Ovary (tissue), 9 donors: ENCODE results near the gene ZMYM5. TPM values are rescaled to one million over a fixed set of nuclear protein-coding genes. Genes with fewer than 3 reads are reported as not detected.
A peak's percentile ranks its signal among the peaks of the same experiment; 100 is the strongest.
"Not testable (repeated sequence)": the region's sequence is repeated elsewhere in the genome, so short reads cannot be mapped to it uniquely, and the experiment has no call there.

Source experiments
- DNase-seq, 5 donors: peaks; one replicate each; pipeline ENCODE4 v3.0.0-alpha.2; 2019 to 2020
- H3K27ac ChIP-seq, 2 donors: fragments of 200-600 bp; one replicate each; pipeline versions ENCODE4 v1.5.1 to v1.8.0; 2019 to 2022
- H3K27me3 ChIP-seq: fragments of 200-600 bp; one replicate; pipeline ENCODE4 v1.8.0; 2022
- H3K36me3 ChIP-seq: fragments of 200-600 bp; sonication (generic); one replicate; pipeline ENCODE4 v1.5.1; 2019
- H3K4me1 ChIP-seq: one replicate; pipeline ENCODE4 v1.8.1; 2013; ENCODE audit warnings: mild to moderate bottlenecking, moderate library complexity; ENCODE audit not compliant: insufficient read depth
- H3K4me3 ChIP-seq: fragments of 200-600 bp; sonication (generic); one replicate; pipeline ENCODE4 v1.5.1; 2017
- H3K9me3 ChIP-seq, 2 donors: fragments of 200-600 bp in 1 of 2; sonication (generic) in 1 of 2; one replicate each; pipeline versions ENCODE4 v1.5.1 to v1.8.1; 2013 to 2019; ENCODE audit warnings: mild to moderate bottlenecking in 1 of 2, moderate library complexity in 1 of 2
- EP300 ChIP-seq: sonication (generic); formaldehyde crosslinking; IDR thresholded peaks from one replicate; pipeline ENCODE4 v1.6.1; 2017; ENCODE audit warnings: antibody characterized with exemption
- POLR2A ChIP-seq: fragments of 450-650 bp; IDR thresholded peaks from one replicate; pipeline ENCODE4 v1.6.1; 2017; ENCODE audit warnings: antibody characterized with exemption, mild to moderate bottlenecking, moderate library complexity
- WGBS, 3 donors: extraction: QIAGEN DNeasy Blood & Tissue Kit in 1 of 3; methylation state at CpG; one replicate each; pipeline versions ENCODE4 v1.1.5 to v1.1.7; 2013 to 2017; 5-methylcytosine and 5-hydroxymethylcytosine counted together
- intact Hi-C, 4 donors: fragments of 100-400 bp; cut with DNase I; formaldehyde crosslinking; loops; one replicate each; pipeline versions ENCODE4 v1.11.0 to v1.15.1; 2022 to 2023
- polyA plus RNA-seq, 2 donors: library from polyadenylated mRNA; stranded (reverse); fragments of 200-250 nt in 1 of 2; fragments of 350-450 nt in 1 of 2; fragmentation: Illumina TruSeq in 1 of 2; extraction: RNeasy Lipid Tissue Mini Kit (QIAGEN cat#74804) in 1 of 2; gene quantifications; one replicate each; pipeline ENCODE4 v1.2.3, GENCODE V29; 2013 to 2014
- total RNA-seq, 7 donors: library from RNA; depleted of rRNA in 2 of 7; stranded (reverse); fragments of >200 nt in 2 of 7; fragmentation: NEBNext Ultra II Directional in 3 of 7; extraction: Animal tissue kit (Norgen Biotek cat#: 25700) in 3 of 7; gene quantifications; one replicate each; pipeline versions ENCODE4 v1.1.0 to v1.2.4, GENCODE V29; 2016 to 2023
- TF ChIP-seq, protein P1 (sequence below), 3 donors: fragments of 450-650 bp in 2 of 3; fragments of 200-600 bp in 1 of 3; IDR thresholded peaks; one replicate each; pipeline versions ENCODE4 v1.5.1 to v1.8.0; 2016 to 2022; ENCODE audit warnings: antibody characterized with exemption in 3 of 3, mild to moderate bottlenecking in 1 of 3
- donor health status: DM: no; HTN: no; CAD: no; lungs with moderate emphysema.
- donor health status: DM: no; HTN: no; CAD: no.
- donor health status: Bipolar disorder and iron deficiency.
- donor health status: DM: yes; HTN: yes; CAD: no.
- donor health status: DM: no; HTN: no; CAD: no.
- donor health status: DM: yes; HTN: yes; CAD: no.

Gene ZMYM5
- total and polyA plus RNA-seq, 9 donors = 8.0 to 19.4 (median 14.7) TPM

DNA sequence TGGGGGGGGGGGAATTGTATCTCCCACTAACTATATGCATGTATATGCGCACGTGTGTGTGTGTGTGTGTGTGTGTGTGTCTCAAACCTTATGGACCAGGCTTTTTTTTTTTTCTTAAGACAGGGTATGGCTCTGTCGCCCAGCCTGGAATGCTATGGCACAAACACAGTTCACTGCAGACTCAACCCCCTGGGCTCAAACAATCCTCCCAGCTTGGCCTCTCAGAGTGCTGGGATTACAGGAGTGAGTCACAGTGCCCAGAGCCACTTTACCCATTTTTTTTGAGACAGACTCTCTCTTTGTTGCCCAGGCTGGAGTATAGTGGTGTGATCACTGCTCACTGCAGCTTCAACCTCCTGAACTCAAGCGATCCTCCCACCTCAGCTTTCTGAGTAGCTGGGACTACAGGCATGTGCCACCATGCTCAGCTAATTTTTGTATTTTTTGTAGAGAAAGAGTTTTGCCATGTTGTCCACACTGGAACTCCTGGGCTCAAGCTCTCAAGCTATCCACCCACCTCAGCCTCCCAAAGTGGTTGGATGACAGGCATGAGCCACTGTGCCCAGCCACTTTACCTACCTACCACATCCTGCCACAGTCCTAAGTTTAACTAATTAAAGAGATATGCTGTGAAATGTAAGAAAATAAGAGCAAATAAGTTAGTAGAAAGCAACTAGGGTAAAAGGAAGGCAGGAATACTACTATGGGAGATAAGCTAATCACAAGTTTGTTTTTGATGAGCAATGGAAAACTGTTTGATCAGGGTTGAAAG is 2.4 kb downstream of the ZMYM5 start:
- H3K9me3 ChIP-seq = no peaks in the 10 kb centered on the region
- intact Hi-C loops = loop anchor here (5.0 to 10.0 kb wide), 6 partner anchors 76 to 914 kb away; partner anchors contain the start of genes PSPC1 (in 3 of the 4), ZMYM2 (in 2 of the 4), EEF1AKMT1 (in 1 of the 4) and MPHOSPH8 (in 1 of the 4)
- 79 to 86% (median 82%) methylated on average over 4 of the region's 4 CpGs for WGBS, 3 donors
- no peaks in the 10 kb centered on the region for H3K36me3 ChIP-seq
- no peak overlapping the region for H3K27ac ChIP-seq
- H3K4me1 ChIP-seq = peaks cover 6% of the 10 kb centered on the region
- TF ChIP-seq POLR2A = no peak
- TF ChIP-seq, protein P1, sequence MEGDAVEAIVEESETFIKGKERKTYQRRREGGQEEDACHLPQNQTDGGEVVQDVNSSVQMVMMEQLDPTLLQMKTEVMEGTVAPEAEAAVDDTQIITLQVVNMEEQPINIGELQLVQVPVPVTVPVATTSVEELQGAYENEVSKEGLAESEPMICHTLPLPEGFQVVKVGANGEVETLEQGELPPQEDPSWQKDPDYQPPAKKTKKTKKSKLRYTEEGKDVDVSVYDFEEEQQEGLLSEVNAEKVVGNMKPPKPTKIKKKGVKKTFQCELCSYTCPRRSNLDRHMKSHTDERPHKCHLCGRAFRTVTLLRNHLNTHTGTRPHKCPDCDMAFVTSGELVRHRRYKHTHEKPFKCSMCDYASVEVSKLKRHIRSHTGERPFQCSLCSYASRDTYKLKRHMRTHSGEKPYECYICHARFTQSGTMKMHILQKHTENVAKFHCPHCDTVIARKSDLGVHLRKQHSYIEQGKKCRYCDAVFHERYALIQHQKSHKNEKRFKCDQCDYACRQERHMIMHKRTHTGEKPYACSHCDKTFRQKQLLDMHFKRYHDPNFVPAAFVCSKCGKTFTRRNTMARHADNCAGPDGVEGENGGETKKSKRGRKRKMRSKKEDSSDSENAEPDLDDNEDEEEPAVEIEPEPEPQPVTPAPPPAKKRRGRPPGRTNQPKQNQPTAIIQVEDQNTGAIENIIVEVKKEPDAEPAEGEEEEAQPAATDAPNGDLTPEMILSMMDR (IDR thresholded peaks at IDR 0.05) = no peak
- TF ChIP-seq EP300 = no peak
- no peak overlapping the region for H3K4me3 ChIP-seq
- no peaks in the 10 kb centered on the region for H3K27me3 ChIP-seq
- no peak for DNase-seq

DNA sequence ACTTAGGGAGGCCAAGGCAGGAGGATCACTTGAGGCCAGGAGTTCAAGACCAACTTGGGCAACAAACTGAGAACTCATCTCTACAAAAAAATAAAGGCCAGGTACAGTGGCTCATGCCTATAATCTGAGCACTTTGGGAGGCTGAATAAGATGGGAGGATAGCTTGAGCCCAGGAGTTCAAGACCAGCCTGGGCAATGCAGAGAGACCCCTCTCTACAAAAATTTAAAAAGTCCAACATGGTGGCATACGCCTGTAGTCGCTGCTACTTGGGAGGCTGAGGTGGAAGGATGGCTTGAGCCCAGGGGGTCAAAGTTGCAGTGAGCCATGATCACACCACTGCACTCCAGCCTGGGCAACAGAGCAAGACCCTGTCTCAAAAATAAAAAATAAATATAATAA is 5.8 kb downstream of the ZMYM5 start:
- H3K4me3 ChIP-seq, H3K27ac ChIP-seq, intact Hi-C loops, H3K36me3 ChIP-seq, H3K4me1 ChIP-seq, DNase-seq, H3K9me3 ChIP-seq, H3K27me3 ChIP-seq: not testable (repeated sequence)
- WGBS, 3 donors = 97 to 98% (median 98%) methylated on average over 2 of the region's 2 CpGs

DNA sequence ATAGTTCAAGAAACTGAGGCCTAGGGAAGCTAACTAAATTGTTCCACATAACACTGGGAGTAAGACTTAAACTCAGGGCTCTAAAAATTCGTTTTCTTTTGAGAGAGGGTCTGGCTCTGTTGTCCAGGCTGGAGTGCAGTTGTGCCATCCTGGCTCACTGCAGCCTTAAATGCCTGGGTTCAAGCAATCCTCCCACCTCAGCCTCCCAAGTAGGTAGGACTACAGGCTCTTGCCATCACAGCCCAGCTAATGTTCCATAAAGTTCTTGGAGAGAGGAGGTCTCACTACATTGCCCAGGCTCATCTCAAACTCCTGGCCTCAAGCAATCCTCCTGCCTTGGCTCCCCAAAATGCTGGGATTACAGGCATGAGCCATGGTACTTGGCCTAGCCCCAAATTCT is 10.7 kb downstream of the ZMYM5 start:
- intact Hi-C loops = no loop called here
- TF ChIP-seq EP300 (no peak), POLR2A (no peak)
- TF ChIP-seq, protein P1 (IDR thresholded peaks at IDR 0.05) = no peak
- Histone ChIP-seq H3K27me3 (no peaks in the 10 kb centered on the region), H3K36me3 (no peaks in the 10 kb centered on the region), H3K9me3 (no peaks in the 10 kb centered on the region), H3K27ac (no peak overlapping the region), H3K4me3 (no peak overlapping the region), H3K4me1 (peaks cover 1% of the 10 kb centered on the region)
- WGBS, 3 donors = 72 to 83% (median 79%) methylated on average over 1 of the region's 1 CpG
- no peak for DNase-seq

- TF ChIP-seq EP300 (no peak), POLR2A (no peak)
- TF ChIP-seq, protein P1 (IDR thresholded peaks at IDR 0.05) = no peak
- Histone ChIP-seq H3K4me3 (no peak overlapping the region), H3K27ac (peak overlapping the region in 1 of 2 donors; percentile 43), H3K9me3 (no peaks in the 10 kb centered on the region), H3K36me3 (no peaks in the 10 kb centered on the region), H3K4me1 (peaks cover 6% of the 10 kb centered on the region), H3K27me3 (no peaks in the 10 kb centered on the region)
- DNase-seq = peak in 3 of 5 donors; percentile 31 to 54 (median 34)
- 7 to 13% (median 9%) methylated on average over 2 of the region's 2 CpGs for WGBS, 3 donors
- intact Hi-C loops = no loop called here
These were observed 17.7 kb downstream of the ZMYM5 start for GRCh38 chr13:19845758-19846157.

- no peaks in the 10 kb centered on the region for H3K27me3 ChIP-seq
- no peaks in the 10 kb centered on the region for H3K36me3 ChIP-seq
- TF ChIP-seq POLR2A (no peak), EP300 (no peak)
- TF ChIP-seq, protein P1 (IDR thresholded peaks at IDR 0.05) = no peak
- H3K4me1 ChIP-seq = no peaks in the 10 kb centered on the region
- 17 to 22% (median 19%) methylated on average over 4 of the region's 4 CpGs for WGBS, 3 donors
- H3K4me3 ChIP-seq = no peak overlapping the region
- no peak for DNase-seq
- intact Hi-C loops = no loop called here
- H3K9me3 ChIP-seq = no peaks in the 10 kb centered on the region
- no peak overlapping the region for H3K27ac ChIP-seq
These were observed 24.6 kb downstream of the ZMYM5 start for GRCh38 chr13:19838865-19839275.
